Stimulated activated naive CD8-positive, alpha-beta T cell treated with anti-CD3 and anti-CD28 coated beads, Interleukin-15, Interleukin-2, amounts not matched to agents 100 U/mL and 50 U/mL, for 24 hours (primary cell): ENCODE data around the gene DTX4.

Source experiments
- ATAC-seq: fragments of 150-1000 bp; cut with Tn5 transposase; one replicate; pipeline ENCODE4 v1.10.0; 2021
- DNase-seq: peaks from one replicate; pipeline ENCODE4 v3.0.0; 2021

Gene DTX4

GRCh38 chr11:59173080-59173963 is 1.4 kb downstream of the DTX4 start:
- no peak for DNase-seq
- ATAC-seq: no peak

GRCh38 chr11:59173964-59174663 is 2.2 kb downstream of the DTX4 start:
- ATAC-seq (no peak), DNase-seq (no peak)

- DNase-seq (no peak), ATAC-seq (no peak)
These were observed 2.7 kb downstream of the DTX4 start for GRCh38 chr11:59174664-59175033.

- no peak for ATAC-seq
- DNase-seq: no peak
These were observed 3.2 kb downstream of the DTX4 start for GRCh38 chr11:59175091-59175501.

- ATAC-seq (no peak), DNase-seq (no peak)
These were observed 4.4 kb downstream of the DTX4 start for GRCh38 chr11:59176330-59176729.

- ATAC-seq (no peak), DNase-seq (no peak)
These were observed 6.5 kb downstream of the DTX4 start for GRCh38 chr11:59178402-59178801.

- ATAC-seq: no peak
- DNase-seq: no peak
These were observed 7.2 kb downstream of the DTX4 start for GRCh38 chr11:59179121-59179520.

- DNase-seq: no peak
- no peak for ATAC-seq
These were observed 8.3 kb downstream of the DTX4 start for GRCh38 chr11:59180168-59180776.

- no peak for ATAC-seq
- DNase-seq: no peak
These were observed 9.0 kb downstream of the DTX4 start for GRCh38 chr11:59180907-59181306.

- ATAC-seq (no peak), DNase-seq (no peak)
These were observed 10.0 kb downstream of the DTX4 start for GRCh38 chr11:59181746-59182456.

- DNase-seq (no peak), ATAC-seq (no peak)
These were observed 10.7 kb downstream of the DTX4 start for GRCh38 chr11:59182457-59183151.

- DNase-seq (no peak), ATAC-seq (no peak)
These were observed 11.8 kb downstream of the DTX4 start for GRCh38 chr11:59183771-59184170.

GRCh38 chr11:59184691-59185339 is 12.9 kb downstream of the DTX4 start:
- DNase-seq (no peak), ATAC-seq (no peak)

GRCh38 chr11:59185386-59185945 is 13.5 kb downstream of the DTX4 start:
- DNase-seq (no peak), ATAC-seq (no peak)

GRCh38 chr11:59186130-59186594 is 14.2 kb downstream of the DTX4 start:
- DNase-seq (peak; percentile 66), ATAC-seq (peak; percentile 70)

GRCh38 chr11:59187035-59187434 is 15.1 kb downstream of the DTX4 start:
- no peak for DNase-seq
- no peak for ATAC-seq

- ATAC-seq: no peak
- no peak for DNase-seq
These were observed 15.7 kb downstream of the DTX4 start for GRCh38 chr11:59187587-59187986.

GRCh38 chr11:59188954-59189353 is 17.0 kb downstream of the DTX4 start:
- ATAC-seq: no peak
- no peak for DNase-seq

- ATAC-seq (no peak), DNase-seq (no peak)
These were observed 18.1 kb downstream of the DTX4 start for GRCh38 chr11:59189986-59190385.

- no peak for ATAC-seq
These were observed 19.2 kb downstream of the DTX4 start for GRCh38 chr11:59191095-59191494.

GRCh38 chr11:59191890-59192289 is 20.0 kb downstream of the DTX4 start:
- DNase-seq: no peak

More at GRCh38 chr11:59191095-59191494, 19.2 kb downstream of the DTX4 start:
- DNase-seq: no peak

More at GRCh38 chr11:59191890-59192289, 20.0 kb downstream of the DTX4 start:
- no peak for ATAC-seq
